Stimulated activated CD8-positive, alpha-beta memory T cell treated with anti-CD3 and anti-CD28 coated beads, Interleukin-15, amount 100 ng/mL, for 4 hours (primary cell): ENCODE data around the gene CCDC69.
"Not testable (repeated sequence)": the region's sequence is repeated elsewhere in the genome, so short reads cannot be mapped to it uniquely, and the experiment has no call there.

Experiments used
- DNase-seq, 2 donors: peaks; one replicate each; pipeline ENCODE4 v3.0.0-alpha.2; 2020; ENCODE audit warnings: low read depth in 2 of 2

The CCDC69 gene

GRCh38 chr5:151192626-151193025 is 31.3 kb downstream of the CCDC69 start:
- DNase-seq = no peak

GRCh38 chr5:151191661-151192060 is 32.2 kb downstream of the CCDC69 start:
- DNase-seq = no peak

- no peak for DNase-seq
These were observed 34.7 kb downstream of the CCDC69 start for GRCh38 chr5:151189151-151189550.

- no peak for DNase-seq
These were observed 37.4 kb downstream of the CCDC69 start for GRCh38 chr5:151186538-151186937.

GRCh38 chr5:151186052-151186451 is 37.8 kb downstream of the CCDC69 start:
- no peak for DNase-seq

GRCh38 chr5:151184316-151185042 is 39.4 kb downstream of the CCDC69 start:
- no peak for DNase-seq

- no peak for DNase-seq
These were observed 40.2 kb downstream of the CCDC69 start for GRCh38 chr5:151183456-151184245.

DNA sequence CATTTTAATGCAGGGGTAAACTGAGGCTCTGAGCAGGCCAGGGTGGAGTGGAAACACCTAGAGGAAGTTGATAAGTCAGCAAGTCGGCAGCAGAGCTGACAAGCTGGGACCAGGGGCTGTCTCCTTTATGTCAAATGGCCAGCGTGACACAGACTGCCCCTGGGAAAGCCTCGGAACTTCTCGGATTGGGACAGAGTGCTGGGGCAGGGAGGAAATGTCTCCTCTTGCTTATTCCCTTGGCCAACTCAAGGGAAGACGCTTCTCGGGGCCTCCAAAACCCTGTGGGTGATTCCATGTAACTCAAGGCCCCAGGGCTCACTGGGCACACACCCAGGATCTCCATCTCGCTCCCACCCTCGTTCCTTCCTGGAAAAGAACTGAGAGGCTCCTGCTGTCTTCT is 40.9 kb downstream of the CCDC69 start:
- DNase-seq = no peak

- DNase-seq = no peak
These were observed 41.4 kb downstream of the CCDC69 start for GRCh38 chr5:151182524-151182900.

DNA sequence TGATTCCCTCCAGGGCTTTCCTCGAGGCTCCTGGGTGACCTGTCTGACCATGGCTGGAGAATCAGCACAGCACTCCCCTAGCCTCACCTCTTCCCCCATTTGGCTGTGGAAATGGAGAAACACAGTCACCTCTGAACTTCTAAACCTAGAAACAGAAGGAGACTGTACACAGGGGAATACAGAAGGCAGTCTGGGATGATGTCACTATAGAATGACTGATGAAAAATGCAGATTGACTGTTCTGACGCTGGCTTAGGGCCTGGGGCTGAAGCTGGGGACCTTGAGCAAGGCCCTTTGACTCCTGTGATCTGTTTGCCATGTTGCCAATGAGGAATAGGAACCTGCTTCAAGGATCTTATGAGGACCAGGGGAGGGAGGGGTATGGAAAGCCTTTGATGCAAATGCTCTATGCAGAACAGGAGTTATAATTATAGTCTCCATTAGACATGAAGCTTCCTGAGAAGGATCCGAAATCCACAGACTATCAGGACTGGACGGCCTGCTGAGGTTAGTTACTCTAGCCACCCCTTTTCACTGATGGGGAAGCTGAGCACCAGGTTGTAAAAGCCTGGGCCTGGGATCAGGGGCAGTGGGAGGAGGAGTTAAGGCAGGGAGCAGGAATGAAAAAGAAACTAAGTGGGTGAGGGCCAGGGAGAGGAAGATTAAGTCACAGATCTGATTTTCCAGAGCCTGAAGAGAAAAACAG is 41.9 kb downstream of the CCDC69 start:
- DNase-seq = no peak

GRCh38 chr5:151180291-151180690 is 43.6 kb downstream of the CCDC69 start:
- no peak for DNase-seq

DNA sequence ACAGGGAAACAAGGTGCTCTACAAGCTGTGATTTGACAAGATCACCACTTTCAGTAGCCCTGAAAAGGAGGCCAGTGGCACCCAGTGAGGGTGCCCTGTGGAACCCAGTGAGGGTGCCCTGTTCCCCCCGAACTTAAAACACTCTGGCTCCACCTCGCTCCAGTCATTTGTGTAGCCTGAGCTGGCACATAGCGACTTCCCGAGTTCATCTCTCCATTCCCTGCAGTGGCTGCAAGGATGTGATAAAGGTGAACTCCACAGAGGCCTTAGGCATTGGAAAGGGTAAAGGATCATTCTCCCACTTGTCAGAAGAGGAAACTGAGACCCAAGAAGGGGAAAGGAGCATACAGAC is 44.4 kb downstream of the CCDC69 start:
- no peak for DNase-seq

DNA sequence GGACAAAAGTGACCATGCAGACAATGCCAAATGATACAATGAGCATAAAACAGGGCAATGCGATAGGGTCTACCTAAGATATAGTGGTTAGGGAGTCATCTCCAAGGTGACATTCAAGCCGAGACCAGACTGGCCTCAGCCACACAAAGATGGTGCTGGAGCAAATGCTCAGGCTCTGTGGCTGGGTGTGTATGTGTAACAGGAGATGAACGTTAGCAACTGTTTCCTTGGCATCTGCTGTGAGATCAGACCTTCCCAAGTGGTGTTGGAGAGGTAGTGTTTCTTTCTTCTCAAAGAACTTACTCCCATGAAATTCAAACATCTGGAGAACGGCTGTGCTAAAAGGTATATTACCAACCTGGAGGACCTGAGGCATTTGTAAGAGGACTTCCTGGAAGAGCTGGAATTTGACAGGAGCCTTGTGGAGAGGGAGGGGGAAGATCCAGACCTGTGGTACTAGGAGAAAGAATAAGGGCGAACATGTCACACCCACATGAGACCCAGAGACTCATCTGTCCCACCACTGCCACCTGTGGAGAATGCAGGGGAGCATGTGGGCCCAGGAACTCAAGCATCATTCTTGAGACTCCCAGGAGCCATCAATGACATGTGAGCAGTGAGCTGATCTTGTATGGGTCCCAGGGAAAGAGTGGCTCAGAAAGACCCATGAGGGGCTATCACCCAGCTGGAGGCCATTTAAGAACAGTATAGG is 45.0 kb downstream of the CCDC69 start:
- no peak for DNase-seq

DNA sequence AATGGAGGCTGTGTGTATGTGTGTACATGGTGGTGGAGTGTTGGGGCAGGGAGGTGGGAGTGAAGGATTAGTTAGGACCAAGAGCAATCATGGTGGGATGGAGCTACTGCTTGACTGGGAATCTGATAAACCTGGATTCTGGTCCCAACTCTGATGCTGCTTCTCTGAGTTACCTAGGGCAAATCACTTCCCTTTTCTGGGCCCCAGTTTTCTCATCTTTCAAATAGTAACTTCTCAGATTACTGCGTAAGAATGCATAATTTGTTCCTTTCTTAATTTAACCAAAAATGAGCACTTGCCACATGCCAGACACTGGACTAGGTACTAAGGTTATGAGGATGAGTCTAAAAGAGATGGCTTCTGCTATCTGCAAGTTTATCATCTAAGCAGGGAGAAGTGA is 45.5 kb downstream of the CCDC69 start:
- no peak for DNase-seq

DNA sequence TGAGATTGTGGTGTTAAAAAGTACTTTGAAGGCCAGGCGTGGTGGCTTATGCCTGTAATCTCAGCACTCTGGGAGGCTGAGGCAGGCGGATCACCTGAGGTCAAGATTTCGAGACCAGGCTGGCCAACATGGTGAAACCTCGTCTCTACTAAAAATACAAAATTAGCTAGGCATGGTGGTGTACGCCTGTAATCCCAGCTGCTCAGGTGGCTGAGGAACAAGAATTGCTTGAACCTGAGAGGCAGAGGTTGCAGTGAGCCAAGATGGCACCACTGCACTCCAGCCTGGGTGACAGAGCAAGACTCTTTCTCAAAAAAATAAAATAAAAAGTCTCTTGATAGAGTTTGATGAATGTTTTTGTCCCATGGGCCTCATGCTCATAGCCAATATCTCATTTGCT is 47.6 kb downstream of the CCDC69 start:
- not testable (repeated sequence) for DNase-seq

- no peak for DNase-seq
These were observed 49.2 kb downstream of the CCDC69 start for GRCh38 chr5:151174612-151175101.

DNA sequence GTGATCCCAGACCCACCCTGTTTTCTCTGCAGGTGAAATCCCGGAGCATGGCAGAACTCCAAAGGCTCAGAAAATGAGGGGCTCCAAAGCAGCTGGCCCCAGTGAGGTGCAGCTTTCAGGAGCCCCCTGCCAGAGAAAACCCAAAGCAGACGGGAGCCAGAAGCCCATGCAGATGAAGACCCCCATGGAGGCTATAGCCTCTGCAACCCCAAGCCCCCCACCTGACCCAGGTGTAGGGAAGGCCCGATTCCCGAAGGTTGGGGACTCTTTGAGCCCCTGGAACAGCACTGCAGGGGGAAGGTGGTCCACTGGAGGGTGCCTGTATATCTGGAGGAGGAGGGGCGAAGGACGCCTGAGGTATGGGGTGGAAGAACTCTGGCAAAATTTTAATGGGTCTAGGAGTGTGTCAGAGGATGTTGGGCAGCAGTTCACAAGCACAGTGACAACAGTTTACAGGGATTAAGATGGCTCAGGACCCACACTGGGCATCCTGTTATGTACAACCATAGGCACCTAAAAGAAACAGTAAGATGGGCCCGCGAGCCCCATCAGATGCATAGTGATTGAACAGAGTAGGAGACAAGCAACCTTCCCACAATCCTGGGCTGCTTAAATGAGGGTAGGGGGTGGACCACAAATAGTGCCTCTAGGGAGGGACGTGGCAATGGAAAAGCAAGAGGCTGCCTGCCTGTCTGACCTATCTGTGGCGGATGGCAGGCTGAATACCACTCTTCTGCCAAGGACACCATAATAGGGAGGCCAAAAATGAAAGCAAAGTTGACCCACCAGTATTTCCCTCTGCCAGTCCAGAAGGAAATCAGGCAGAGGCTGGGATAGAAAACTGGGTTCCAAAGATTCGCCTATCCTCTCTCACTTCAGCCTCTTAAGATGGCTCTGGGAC is 49.9 kb downstream of the CCDC69 start:
- DNase-seq = no peak

DNA sequence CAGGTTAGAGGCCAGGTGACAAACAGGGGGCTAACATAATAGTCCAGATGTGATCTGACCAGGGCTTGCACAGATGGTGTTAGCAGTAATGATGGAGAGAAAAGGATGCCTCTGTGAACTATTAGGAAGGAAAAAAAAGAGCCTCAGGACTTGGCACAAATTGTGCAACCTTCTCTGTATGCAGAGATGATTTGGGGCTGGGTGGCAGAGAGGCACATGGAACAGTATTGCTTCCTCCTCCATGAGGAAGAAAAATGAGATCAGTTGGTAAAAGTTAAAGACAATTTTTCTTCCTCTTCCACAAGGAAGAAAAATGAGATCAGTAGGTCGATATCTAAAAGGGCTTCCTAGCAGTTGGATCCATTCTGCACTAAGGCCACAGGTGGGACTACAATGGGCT is 52.4 kb downstream of the CCDC69 start:
- no peak for DNase-seq

GRCh38 chr5:151168602-151169344 is 55.1 kb downstream of the CCDC69 start:
- DNase-seq = no peak

GRCh38 chr5:151167022-151167421 is 56.9 kb downstream of the CCDC69 start:
- DNase-seq = no peak
